Loucy (cell line): ENCODE results near the gene NHEJ1.

Experiments
- EZH2phosphoT487 ChIP-seq: fragments of 200-600 bp; IDR thresholded peaks from 2 replicates; pipeline ENCODE4 v1.6.1; 2018; ENCODE audit warnings: antibody characterized with exemption, mild to moderate bottlenecking, moderate library complexity, borderline replicate concordance
- TF ChIP-seq, protein P1 (sequence below): fragments of 200-600 bp; sonication (generic); conservative IDR thresholded peaks from 2 replicates; pipeline ENCODE4 v1.5.1; 2014; ENCODE audit warnings: mild to moderate bottlenecking, antibody characterized with exemption, low read length

DNA sequence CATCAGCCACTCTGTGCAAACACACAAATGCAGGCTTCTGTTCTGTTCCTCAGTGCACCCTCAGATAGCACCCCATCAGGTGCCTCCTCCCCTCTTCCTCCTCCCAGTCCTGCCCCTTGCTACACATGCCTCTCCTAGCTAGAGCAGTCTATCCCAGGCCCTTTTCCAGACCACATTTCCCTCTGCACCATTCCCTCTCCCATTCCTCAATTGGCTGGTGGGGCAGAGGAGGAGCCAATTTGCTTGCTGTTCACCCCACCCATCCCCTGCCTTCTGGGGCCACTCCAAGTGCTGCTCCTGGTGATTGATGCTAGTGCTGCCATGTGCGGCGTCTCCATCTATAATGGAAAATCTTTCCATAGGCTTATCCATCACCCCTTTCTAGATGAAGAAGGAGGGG is 124.7 kb downstream of the NHEJ1 start:
- TF ChIP-seq, protein P1, sequence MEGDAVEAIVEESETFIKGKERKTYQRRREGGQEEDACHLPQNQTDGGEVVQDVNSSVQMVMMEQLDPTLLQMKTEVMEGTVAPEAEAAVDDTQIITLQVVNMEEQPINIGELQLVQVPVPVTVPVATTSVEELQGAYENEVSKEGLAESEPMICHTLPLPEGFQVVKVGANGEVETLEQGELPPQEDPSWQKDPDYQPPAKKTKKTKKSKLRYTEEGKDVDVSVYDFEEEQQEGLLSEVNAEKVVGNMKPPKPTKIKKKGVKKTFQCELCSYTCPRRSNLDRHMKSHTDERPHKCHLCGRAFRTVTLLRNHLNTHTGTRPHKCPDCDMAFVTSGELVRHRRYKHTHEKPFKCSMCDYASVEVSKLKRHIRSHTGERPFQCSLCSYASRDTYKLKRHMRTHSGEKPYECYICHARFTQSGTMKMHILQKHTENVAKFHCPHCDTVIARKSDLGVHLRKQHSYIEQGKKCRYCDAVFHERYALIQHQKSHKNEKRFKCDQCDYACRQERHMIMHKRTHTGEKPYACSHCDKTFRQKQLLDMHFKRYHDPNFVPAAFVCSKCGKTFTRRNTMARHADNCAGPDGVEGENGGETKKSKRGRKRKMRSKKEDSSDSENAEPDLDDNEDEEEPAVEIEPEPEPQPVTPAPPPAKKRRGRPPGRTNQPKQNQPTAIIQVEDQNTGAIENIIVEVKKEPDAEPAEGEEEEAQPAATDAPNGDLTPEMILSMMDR: no peak
- no peak for TF ChIP-seq EZH2phosphoT487
